H9 (cell line): ENCODE data around the gene SEC14L5. TPM values are rescaled to one million over a fixed set of nuclear protein-coding genes. Genes with fewer than 3 reads are reported as not detected.

Experiments used
- DNase-seq: peaks from one replicate; pipeline ENCODE4 v3.0.0-alpha.2; 2017
- H2AFZ ChIP-seq: one replicate; pipeline ENCODE4 v1.6.1; 2013; ENCODE audit warnings: mild to moderate bottlenecking, low read length, control low read depth, moderate library complexity
- H2AK5ac ChIP-seq: 2 replicates; pipeline ENCODE4 v1.6.1; 2013; ENCODE audit warnings: low read length, control low read depth, mixed read lengths; ENCODE audit not compliant: insufficient read length
- H2BK120ac ChIP-seq: one replicate; pipeline ENCODE4 v1.6.1; 2013; ENCODE audit warnings: low read depth, mild to moderate bottlenecking, low read length, control low read depth, inconsistent platforms; ENCODE audit not compliant: poor library complexity, severe bottlenecking
- H2BK12ac ChIP-seq: 2 replicates; pipeline ENCODE4 v1.6.1; 2013; ENCODE audit warnings: low read length, control low read depth, mixed read lengths, low read depth; ENCODE audit not compliant: insufficient read length
- H2BK15ac ChIP-seq: 2 replicates; pipeline ENCODE4 v1.6.1; 2013; ENCODE audit warnings: low read depth, low read length, control low read depth
- H2BK20ac ChIP-seq: one replicate; pipeline ENCODE4 v1.6.1; 2013; ENCODE audit warnings: low read depth, mild to moderate bottlenecking, low read length, control low read depth, inconsistent platforms; ENCODE audit not compliant: poor library complexity, severe bottlenecking
- H2BK5ac ChIP-seq: 2 replicates; pipeline ENCODE4 v1.6.1; 2013; ENCODE audit warnings: low read length, control low read depth, mixed read lengths; ENCODE audit not compliant: insufficient read length
- H3K14ac ChIP-seq: 2 replicates; pipeline ENCODE4 v1.6.1; 2013; ENCODE audit warnings: low read length, control low read depth; ENCODE audit not compliant: insufficient read depth
- H3K18ac ChIP-seq: 2 replicates; pipeline ENCODE4 v1.6.1; 2013; ENCODE audit warnings: low read depth, mild to moderate bottlenecking, mixed read lengths, low read length, control low read depth; ENCODE audit not compliant: insufficient read length
- H3K23ac ChIP-seq: 2 replicates; pipeline ENCODE4 v1.6.1; 2013; ENCODE audit warnings: low read length, control low read depth, mixed read lengths, low read depth; ENCODE audit not compliant: insufficient read length
- H3K23me2 ChIP-seq: 2 replicates; pipeline ENCODE4 v1.6.1; 2013; ENCODE audit warnings: low read depth, mild to moderate bottlenecking, mixed read lengths, low read length, control low read depth; ENCODE audit not compliant: insufficient read length, poor library complexity, severe bottlenecking
- H3K27ac ChIP-seq: 2 replicates; pipeline ENCODE4 v1.5.1; 2013; ENCODE audit warnings: low read length, control low read depth, mixed read lengths, low read depth; ENCODE audit not compliant: insufficient read length
- H3K27me3 ChIP-seq: 2 replicates; pipeline ENCODE4 v1.6.1; 2013; ENCODE audit warnings: low read length, control low read depth, inconsistent platforms; ENCODE audit not compliant: insufficient read depth
- H3K4ac ChIP-seq: 2 replicates; pipeline ENCODE4 v1.6.1; 2013; ENCODE audit warnings: low read depth, mild to moderate bottlenecking, control low read depth, inconsistent platforms, low read length, moderate library complexity
- H3K4me1 ChIP-seq: 2 replicates; pipeline ENCODE4 v1.6.1; 2013; ENCODE audit warnings: low read length, control low read depth, inconsistent platforms; ENCODE audit not compliant: insufficient read depth
- H3K4me2 ChIP-seq: 2 replicates; pipeline ENCODE4 v1.6.1; 2013; ENCODE audit warnings: low read length, control low read depth, mixed read lengths; ENCODE audit not compliant: insufficient read length, insufficient read depth
- H3K56ac ChIP-seq: 2 replicates; pipeline ENCODE4 v1.6.1; 2013; ENCODE audit warnings: low read depth, mild to moderate bottlenecking, mixed read lengths, low read length, control low read depth; ENCODE audit not compliant: insufficient read length
- H3K79me1 ChIP-seq: 2 replicates; pipeline ENCODE4 v1.6.1; 2013; ENCODE audit warnings: low read depth, mild to moderate bottlenecking, moderate library complexity, low read length, control low read depth, inconsistent platforms; ENCODE audit not compliant: insufficient read depth, poor library complexity, severe bottlenecking
- H3K79me2 ChIP-seq: 2 replicates; pipeline ENCODE4 v1.6.1; 2013; ENCODE audit warnings: low read length, control low read depth, inconsistent platforms; ENCODE audit not compliant: insufficient read depth
- H3K9ac ChIP-seq: 2 replicates; pipeline ENCODE4 v1.6.1; 2013; ENCODE audit warnings: low read length, control low read depth, mixed read lengths; ENCODE audit not compliant: insufficient read length; ENCODE audit errors: extremely low read depth
- H3K9me3 ChIP-seq: one replicate; pipeline ENCODE4 v1.6.1; 2013; ENCODE audit warnings: low read depth, low read length, inconsistent platforms; ENCODE audit not compliant: control insufficient read depth
- H3T11ph ChIP-seq: one replicate; pipeline ENCODE4 v1.6.1; 2013; ENCODE audit warnings: mild to moderate bottlenecking, low read length, control low read depth, inconsistent platforms
- H4K20me1 ChIP-seq: one replicate; pipeline ENCODE4 v1.6.1; 2013; ENCODE audit not compliant: control insufficient read depth, insufficient read length, insufficient read depth
- H4K5ac ChIP-seq: 2 replicates; pipeline ENCODE4 v1.6.1; 2013; ENCODE audit warnings: low read depth, mild to moderate bottlenecking, mixed read lengths, low read length, control low read depth; ENCODE audit not compliant: insufficient read length
- H4K8ac ChIP-seq: replicated peaks from 2 replicates; pipeline ENCODE4 v1.6.1; 2013; ENCODE audit warnings: low read length, control low read depth, mixed read lengths, low read depth; ENCODE audit not compliant: insufficient read length
- H4K91ac ChIP-seq: 2 replicates; pipeline ENCODE4 v1.6.1; 2013; ENCODE audit warnings: low read depth, mild to moderate bottlenecking, moderate library complexity, mixed read lengths, low read length, control low read depth; ENCODE audit not compliant: insufficient read length
- H3K27ac Mint-ChIP-seq, 3 experiments: 2 replicates in 2 of 3; 3 replicates in 1 of 3; pipeline ENCODE4 v1.8.0; 2020 to 2021; ENCODE audit warnings: mixed read lengths in 3 of 3, mild to moderate bottlenecking in 1 of 3, moderate library complexity in 1 of 3
- H3K27me3 Mint-ChIP-seq: 2 replicates; pipeline ENCODE4 v1.8.0; 2021; ENCODE audit warnings: low read depth, mild to moderate bottlenecking, moderate library complexity, mixed read lengths
- H3K36me3 Mint-ChIP-seq, 3 experiments: 2 replicates in 2 of 3; 3 replicates in 1 of 3; pipeline ENCODE4 v1.8.0; 2020 to 2021; ENCODE audit warnings: low read depth in 3 of 3, mixed read lengths in 3 of 3; ENCODE audit not compliant: insufficient read depth in 1 of 3
- H3K4me1 Mint-ChIP-seq, 2 experiments: 2 replicates each; pipeline ENCODE4 v1.8.0; 2020; ENCODE audit warnings: mixed read lengths in 2 of 2
- H3K4me3 Mint-ChIP-seq, 2 experiments: 2 replicates in 1 of 2; 3 replicates in 1 of 2; pipeline ENCODE4 v1.8.0; 2020 to 2021; ENCODE audit warnings: mild to moderate bottlenecking in 2 of 2, mixed read lengths in 2 of 2, moderate library complexity in 1 of 2
- H3K9me3 Mint-ChIP-seq, 2 experiments: 2 replicates in 1 of 2; 3 replicates in 1 of 2; pipeline ENCODE4 v1.8.0; 2020; ENCODE audit warnings: mild to moderate bottlenecking in 2 of 2, mixed read lengths in 2 of 2, moderate library complexity in 1 of 2
- CTCF ChIP-seq: fragments of 200-600 bp; sonication (generic); conservative IDR thresholded peaks from 3 replicates; pipeline ENCODE4 v1.8.0; 2021; ENCODE audit warnings: antibody characterized with exemption, mild to moderate bottlenecking
- WGBS: extraction: QIAGEN DNeasy Blood & Tissue Kit; methylation state at CpG from one replicate; pipeline ENCODE4 v1.1.7; 2013; ENCODE audit warnings: missing lambda C conversion rate, low lambda C conversion rate, mixed read lengths; ENCODE audit not compliant: insufficient read length; ENCODE audit errors: extremely low coverage; 5-methylcytosine and 5-hydroxymethylcytosine counted together
- total RNA-seq: library from RNA; stranded (reverse); gene quantifications from 2 replicates; pipeline ENCODE4 v1.2.1, GENCODE V29; 2021

The SEC14L5 gene
- total RNA-seq, 1 experiment from 2014 or later, result 4.1 TPM

- DNase-seq, result no peak
These were observed 59.0 kb downstream of the SEC14L5 start for GRCh38 chr16:5016967-5017677.

More at GRCh38 chr16:5016967-5017677, 59.0 kb downstream of the SEC14L5 start:
- H4K91ac ChIP-seq, result no peak overlapping the region
- H3K23me2 ChIP-seq, result no peaks in the 10 kb centered on the region
- H4K8ac ChIP-seq, result no peak overlapping the region
- no peak overlapping the region for H3K18ac ChIP-seq
- H4K20me1 ChIP-seq, result no peaks in the 10 kb centered on the region
- H3K4ac ChIP-seq, result no peak overlapping the region
- no peak overlapping the region for H3K4me2 ChIP-seq
- H3K9me3 ChIP-seq, result no peaks in the 10 kb centered on the region
- H3K4me1 ChIP-seq, result no peaks in the 10 kb centered on the region
- H3K27me3 Mint-ChIP-seq, result peaks cover 15% of the 10 kb centered on the region
- no peak for TF ChIP-seq CTCF
- no CpG with 5 or more reads among the region's 6 CpGs for WGBS
- H2BK12ac ChIP-seq, result no peak overlapping the region
- no peaks in the 10 kb centered on the region for H3K79me1 ChIP-seq
- H3K36me3 Mint-ChIP-seq, result no peaks in the 10 kb centered on the region; a peak in 1 of 7 replicates
- H4K5ac ChIP-seq, result no peak overlapping the region
- no peak overlapping the region for H2AFZ ChIP-seq
- H3K79me2 ChIP-seq, result no peaks in the 10 kb centered on the region
- H2BK15ac ChIP-seq, result no peak overlapping the region
- no peak overlapping the region for H2BK5ac ChIP-seq
- H3K56ac ChIP-seq, result no peak overlapping the region
- H3K9ac ChIP-seq, result no peak overlapping the region
- no peak overlapping the region for H3T11ph ChIP-seq
- no peak overlapping the region for H3K23ac ChIP-seq
- no peak overlapping the region; a peak in 1 of 5 replicates for H3K4me3 Mint-ChIP-seq
- H3K4me1 Mint-ChIP-seq, result peaks cover 0 to 4% of the 10 kb centered on the region in 2 experiments; a peak in 2 of 4 replicates
- no peak overlapping the region for H3K14ac ChIP-seq
- no peak overlapping the region for H2BK20ac ChIP-seq
- H3K9me3 Mint-ChIP-seq, result no peaks in the 10 kb centered on the region; a peak in 1 of 5 replicates
- no peaks in the 10 kb centered on the region; the same call in 1 of the 2 replicates for H3K27me3 ChIP-seq
- no peak overlapping the region for H2BK120ac ChIP-seq
- no peak overlapping the region for H3K27ac Mint-ChIP-seq
- no peak overlapping the region for H2AK5ac ChIP-seq
- no peak overlapping the region for H3K27ac ChIP-seq
